HG03521 (cell line): ENCODE data around the gene CD276.
"Not testable (repeated sequence)": the region's sequence is repeated elsewhere in the genome, so short reads cannot be mapped to it uniquely, and the experiment has no call there.

Source experiments
- ATAC-seq: cut with Tn5 transposase; IDR thresholded peaks from one replicate; pipeline ENCODE4 v1.9.1; 2021; ENCODE audit warnings: mild to moderate bottlenecking, moderate library complexity; ENCODE audit not compliant: unreplicated experiment

CD276 gene

DNA sequence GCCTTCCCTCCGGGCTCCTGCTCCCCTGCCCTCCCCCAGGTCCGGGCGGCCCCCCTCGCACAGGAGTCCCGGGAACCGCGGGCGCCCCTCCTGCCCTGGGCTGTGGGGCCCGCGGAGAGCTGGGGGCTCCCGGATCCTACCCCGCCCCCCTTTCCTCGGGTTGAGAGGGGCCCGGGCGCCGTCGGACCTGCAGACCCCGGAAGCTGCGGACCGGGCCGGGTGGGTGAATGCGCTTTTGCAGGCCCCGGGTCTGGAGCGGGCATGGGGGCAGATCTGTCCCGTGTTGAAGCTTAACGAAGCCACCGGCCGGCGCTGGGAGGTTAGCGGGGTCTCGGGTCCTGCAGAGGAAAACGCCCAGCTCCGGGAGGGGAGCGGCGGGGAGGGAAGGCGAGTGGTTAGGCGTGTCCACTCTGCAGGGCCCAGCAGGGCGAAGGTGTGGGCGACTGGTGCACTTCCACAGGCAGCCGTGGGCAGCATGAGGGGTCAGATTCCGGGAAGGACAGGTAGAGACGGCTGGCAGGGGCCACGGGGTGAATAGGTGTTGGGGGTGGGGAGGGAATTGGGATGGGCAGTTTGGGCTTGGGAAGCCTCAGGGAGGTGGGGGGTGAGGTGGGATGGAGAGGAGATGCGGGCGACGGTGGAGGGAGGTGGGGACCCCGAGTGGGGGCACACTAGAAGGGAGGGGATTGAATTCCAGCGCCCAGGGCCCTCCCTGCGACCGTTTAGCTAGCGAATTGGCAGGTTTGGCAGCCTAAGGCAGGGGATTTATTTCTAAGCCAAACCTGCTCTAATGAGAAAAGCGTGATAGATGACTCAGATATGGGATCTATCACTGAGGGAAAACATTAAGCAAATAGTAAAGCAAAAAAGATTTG, 635 bp downstream of the CD276 start:
- no peak for ATAC-seq

DNA sequence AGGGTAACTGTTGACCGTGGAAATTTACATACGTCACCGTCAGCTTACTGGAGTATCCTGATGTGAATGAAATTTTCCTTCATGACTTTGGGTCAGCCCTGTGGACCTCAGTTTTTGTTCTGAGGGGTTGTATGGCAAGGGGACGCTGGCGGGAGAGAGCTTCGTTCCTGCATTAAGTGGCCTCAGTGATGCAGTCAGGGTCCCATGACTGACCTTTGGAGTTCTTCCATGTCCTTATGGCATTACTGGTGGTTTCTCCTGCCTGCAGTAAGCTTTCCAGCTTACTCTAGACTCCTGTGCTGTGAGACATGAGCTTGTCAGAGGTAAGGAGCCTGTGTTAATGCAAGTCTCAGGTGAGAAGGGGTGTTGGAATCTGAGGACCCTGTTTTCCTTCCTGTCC, 1.8 kb downstream of the CD276 start:
- ATAC-seq, result no peak

DNA sequence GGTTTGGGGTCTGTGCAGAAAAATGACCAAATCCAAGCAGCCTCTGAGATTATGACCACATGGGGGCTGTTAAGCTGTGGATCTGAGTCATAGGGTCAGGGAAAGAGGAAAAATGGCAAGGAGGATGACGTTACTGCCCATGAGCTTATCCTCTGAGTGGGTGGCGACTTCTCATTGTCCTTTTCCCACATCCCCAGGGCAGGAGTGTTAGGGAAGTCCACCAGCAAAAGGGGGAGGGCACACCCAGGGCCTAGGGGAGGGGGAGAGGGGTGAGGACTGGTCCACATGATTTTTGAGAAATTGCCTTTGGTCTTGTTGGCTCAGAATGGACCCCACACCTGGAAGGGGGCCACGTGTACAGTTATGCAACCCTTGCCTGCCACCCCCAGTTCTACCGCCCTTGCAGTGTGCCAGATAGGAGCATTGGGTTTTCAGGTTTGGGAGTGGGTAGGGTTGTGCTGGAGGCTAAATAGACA, 2.6 kb downstream of the CD276 start:
- ATAC-seq, result no peak

DNA sequence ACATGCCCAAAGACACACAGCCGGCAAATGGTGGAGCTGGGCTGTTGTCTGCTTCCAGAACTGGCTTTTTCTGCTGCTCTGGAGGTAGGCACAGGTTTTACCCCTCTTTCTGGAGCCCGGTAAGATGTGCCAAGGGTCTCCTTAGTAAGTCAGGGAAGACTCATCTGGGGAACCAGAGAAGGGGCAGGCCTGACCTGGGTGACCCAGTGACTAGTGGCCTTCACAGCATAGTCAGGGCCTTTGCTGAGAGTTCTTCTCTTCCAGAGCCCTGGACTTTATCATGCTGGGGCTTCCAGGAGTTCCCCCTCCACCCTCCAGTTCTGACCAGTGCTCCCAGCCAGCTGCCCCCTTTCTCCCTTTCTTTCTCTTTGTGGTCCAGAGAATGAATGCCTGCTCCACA, 3.2 kb downstream of the CD276 start:
- no peak for ATAC-seq

DNA sequence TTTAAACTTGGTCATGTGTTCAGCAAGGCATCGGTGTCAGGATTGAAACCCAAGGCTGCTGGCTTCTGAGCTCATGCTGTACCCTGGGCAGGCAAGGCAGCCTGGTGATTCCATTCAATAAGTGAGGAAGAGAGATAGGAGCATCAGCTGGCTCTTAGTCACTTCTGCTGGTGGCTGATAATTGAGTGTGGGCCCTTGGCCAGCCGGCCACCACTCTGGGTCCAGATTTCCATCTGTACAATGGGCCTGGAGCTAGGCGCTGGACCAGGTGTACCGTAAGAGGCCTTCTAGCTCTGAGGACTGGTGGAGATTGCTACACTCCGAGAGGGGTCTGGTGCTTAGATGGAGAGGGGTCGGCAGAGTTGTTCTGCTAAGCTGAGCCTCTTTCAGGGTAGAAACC, 4.3 kb downstream of the CD276 start:
- ATAC-seq, result no peak

DNA sequence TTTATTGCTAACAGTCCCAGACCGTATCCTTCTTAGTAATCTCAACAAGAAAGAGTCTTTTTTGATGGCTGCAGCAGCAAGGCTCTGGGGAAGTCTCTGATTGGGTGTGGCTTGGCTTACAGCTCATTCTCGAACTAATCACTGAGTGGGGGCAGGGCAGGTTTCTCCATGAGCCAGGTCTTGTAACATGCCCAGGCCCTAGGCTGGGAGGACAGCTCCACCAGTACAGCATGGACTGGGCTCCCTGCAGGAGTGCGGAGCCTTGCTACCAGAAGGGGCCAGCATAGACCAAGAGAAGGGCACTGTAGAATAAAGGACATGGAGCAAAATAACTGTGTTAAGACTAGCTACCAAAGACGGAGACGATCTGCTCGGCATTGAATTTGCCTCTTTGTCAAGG, 7.2 kb downstream of the CD276 start:
- no peak for ATAC-seq

DNA sequence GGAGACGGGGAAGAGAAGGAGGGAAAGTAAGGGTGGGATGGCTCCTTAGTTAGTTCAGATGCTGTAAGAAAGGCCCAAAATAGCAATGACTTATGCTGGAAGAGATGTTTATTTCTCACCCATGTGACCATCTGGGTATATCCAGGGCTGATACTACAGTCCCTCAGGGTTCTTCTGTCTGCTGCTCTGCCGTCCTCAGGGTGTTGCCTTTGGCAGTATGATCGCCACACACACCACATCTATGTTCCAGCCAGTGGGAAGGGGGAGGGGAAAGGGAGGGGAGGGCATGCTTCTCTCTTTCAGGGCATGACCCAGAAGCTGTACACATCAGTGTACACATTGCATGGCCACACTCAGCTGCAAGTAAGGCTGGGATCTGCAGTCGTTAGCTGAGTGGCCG, 10.2 kb downstream of the CD276 start:
- ATAC-seq, result no peak

DNA sequence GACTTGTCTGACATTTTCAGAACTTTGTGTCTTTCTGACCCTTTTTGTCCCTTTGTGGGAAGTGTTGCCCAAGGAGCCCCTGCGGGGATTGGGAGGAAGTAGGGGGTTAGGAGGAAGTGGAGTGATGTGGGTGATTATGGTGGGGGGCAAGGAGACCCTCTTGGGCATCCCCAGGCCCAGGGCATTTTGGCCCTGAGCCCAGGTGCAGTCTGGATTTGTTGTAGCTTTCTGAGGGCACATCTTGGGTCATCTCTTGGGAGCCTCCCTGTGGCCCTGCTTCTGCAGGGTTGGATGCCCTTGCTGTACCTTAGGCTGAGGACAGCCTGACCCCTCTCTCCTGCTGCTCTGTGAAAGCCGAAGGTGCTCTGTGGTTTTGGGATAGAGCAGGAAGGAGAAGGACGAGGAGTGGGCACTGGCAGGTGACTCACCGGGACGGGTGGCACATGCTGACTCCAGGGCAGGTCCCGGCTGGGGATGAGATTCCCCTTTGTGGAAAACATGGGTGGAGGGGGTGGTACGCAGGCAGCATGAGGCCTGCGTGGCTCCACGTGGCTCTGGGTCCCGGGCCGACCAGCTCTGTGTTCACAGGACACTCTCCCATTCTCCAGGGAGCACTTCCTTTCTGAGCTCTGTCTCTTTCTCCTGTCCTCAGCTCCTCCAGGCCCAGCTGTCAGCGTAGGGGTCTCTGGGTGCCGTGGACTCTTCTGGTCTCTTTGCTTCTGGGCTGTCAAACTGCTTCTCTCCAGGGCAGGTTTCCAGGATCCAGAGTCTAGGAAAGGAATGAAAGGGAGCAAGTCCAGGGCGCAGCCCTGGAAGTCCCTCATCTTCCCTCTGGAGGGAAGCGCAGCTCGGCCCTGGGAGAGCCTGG, 11.8 kb downstream of the CD276 start:
- ATAC-seq, result no peak

DNA sequence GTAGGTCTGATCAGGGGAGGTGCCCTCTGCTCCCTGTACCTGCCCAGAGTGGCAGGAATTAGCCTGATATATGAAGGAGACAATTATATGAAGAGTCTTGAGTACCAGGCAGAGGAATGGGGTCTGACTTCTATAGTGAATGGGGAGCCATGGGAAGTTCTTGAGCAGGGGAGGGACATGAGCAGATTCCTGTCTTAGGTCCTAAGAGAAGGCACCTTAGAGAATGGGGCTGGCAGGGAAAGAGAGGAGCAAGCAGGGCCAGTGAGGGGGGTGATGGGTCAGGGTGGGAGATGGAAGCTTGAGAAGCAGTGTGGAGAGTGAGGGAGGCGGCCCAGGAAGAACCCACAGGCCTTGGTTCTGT, 12.4 kb downstream of the CD276 start:
- no peak for ATAC-seq

DNA sequence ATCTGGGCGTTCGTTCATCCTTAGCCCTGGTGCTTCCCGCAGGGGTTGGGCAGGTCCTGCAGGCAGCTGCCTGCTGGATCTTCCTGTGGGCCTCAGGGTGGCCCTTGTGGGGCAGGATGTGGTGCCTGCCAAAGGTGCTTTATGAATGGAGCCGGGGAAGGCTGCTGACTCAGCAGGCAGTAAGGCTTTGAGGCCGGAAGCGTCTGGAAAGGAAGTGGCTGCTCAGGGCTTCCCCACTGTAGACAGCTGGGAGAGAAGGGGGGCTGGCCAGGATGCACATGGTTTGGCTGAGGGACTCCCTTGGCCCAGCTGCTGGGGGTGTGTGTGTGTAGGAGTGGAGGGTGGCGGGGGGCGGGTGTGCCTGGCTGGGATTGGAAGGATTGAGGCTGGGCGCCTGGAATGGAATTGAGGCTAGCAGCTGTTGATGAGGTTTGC, 12.9 kb downstream of the CD276 start:
- peak; percentile 76 for ATAC-seq

DNA sequence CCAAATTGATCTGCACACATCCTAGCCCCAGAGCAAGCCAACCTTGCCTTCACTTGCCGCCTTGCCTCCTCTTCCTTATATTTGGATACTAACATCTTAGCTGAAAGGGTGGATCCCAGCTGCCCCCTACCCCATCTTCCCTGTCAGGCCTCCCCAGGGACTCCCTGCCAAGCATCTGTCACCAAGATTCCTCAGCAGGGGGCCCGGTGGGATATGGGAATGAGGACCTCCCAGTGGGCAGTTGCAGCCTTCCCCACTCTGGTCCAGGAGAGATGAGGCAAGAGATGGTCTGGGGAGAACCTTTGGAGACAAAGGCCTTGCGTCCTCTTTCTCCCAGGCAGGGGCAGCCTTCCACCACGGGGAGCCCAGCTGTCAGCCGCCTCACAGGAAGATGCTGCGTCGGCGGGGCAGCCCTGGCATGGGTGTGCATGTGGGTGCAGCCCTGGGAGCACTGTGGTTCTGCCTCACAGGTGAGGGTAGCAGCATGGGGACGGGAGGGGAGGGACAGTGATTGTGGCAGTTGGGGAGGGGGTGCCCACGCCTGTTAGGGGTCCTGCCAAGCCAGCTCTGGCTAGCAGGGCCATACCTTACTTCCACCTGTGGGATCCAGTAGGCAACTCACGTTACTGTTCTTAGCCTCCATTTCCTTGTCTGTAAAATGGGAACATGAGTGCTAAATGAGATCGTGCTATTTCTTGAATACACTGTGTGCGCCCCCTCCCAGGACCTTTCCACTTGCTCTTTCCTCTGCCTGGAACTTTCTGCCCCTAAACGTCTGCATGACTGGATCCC, 15.3 kb downstream of the CD276 start:
- ATAC-seq, result no peak

DNA sequence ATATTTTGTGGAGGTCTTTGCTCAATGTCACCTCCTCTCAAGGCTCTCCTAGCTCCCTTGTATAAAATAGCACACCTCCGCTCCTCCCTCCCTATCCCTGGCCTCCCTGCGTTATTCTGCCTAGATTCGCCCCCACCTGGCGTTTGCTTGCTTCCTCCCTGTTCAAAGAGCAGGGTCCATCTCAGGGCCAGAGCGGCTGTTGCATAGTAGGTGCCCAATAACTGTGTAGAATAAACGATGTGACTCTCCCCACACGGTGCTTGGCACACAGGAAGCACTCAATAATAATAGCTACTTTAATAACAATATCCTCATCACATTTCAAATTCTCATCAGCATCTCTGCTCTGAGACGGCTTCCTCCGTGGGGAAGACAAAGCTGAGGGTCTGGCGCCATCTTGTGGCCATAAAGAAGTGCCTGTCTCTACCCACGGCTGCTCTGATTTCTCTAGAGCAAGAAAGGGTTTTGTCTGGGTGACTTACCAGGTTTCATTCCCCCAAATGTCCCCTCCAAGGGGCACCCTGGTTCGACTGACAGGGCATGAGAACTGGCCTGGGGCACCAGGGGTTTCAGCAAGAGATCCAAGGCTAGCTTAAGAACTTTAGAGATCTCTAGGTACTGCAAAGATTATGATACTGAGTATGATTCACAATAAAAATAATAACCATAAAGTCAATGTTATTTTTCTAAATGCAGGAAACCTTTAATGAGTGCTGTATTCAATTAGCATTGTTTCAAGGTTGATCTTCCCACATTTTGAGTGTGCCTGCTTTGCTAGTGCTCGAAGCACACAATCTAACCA, 16.1 kb downstream of the CD276 start:
- ATAC-seq, result no peak

DNA sequence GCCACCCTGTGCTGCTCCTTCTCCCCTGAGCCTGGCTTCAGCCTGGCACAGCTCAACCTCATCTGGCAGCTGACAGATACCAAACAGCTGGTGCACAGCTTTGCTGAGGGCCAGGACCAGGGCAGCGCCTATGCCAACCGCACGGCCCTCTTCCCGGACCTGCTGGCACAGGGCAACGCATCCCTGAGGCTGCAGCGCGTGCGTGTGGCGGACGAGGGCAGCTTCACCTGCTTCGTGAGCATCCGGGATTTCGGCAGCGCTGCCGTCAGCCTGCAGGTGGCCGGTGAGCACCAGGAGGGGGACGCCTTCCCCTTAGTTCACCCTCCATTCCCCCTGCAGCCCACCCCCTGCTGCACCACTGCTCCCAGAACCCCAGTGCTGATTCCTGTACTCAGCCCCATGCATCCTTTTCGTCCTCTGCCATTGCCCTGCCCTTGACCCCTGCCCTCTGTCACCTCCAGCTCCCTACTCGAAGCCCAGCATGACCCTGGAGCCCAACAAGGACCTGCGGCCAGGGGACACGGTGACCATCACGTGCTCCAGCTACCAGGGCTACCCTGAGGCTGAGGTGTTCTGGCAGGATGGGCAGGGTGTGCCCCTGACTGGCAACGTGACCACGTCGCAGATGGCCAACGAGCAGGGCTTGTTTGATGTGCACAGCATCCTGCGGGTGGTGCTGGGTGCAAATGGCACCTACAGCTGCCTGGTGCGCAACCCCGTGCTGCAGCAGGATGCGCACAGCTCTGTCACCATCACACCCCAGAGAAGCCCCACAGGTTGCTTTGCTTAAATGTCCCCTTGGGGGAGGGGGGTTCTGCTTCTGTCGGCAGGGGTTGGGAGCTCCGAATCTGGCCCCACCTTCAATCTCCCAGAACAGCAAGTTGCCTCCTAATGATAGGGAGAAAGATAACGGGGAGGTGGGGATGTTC, 18.4 kb downstream of the CD276 start:
- ATAC-seq, result not testable (repeated sequence)

DNA sequence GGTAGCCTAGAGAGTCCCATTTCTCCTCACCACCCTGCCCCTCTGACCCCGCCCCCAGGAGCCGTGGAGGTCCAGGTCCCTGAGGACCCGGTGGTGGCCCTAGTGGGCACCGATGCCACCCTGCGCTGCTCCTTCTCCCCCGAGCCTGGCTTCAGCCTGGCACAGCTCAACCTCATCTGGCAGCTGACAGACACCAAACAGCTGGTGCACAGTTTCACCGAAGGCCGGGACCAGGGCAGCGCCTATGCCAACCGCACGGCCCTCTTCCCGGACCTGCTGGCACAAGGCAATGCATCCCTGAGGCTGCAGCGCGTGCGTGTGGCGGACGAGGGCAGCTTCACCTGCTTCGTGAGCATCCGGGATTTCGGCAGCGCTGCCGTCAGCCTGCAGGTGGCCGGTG, 19.4 kb downstream of the CD276 start:
- not testable (repeated sequence) for ATAC-seq

DNA sequence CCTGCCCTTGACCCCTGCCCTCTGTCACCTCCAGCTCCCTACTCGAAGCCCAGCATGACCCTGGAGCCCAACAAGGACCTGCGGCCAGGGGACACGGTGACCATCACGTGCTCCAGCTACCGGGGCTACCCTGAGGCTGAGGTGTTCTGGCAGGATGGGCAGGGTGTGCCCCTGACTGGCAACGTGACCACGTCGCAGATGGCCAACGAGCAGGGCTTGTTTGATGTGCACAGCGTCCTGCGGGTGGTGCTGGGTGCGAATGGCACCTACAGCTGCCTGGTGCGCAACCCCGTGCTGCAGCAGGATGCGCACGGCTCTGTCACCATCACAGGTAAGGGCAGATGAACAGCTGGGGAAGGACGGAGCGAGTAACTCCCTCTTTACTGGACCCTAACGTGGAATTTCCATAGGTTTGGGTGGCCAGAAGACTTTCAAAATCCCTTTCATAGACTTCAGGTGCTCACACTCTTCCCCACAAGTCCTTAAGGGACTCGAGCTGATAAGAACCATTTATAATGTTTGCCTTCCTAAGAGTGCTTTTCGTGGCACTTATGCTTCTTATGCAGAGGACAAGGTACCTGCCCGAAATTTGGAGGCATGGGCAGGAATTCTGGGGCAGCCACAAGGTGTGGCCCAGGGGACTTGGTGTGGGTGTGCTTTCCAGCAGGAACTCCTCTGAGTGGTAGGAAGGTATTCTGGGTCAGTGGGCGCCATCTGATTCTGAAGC, 20.1 kb downstream of the CD276 start:
- not testable (repeated sequence) for ATAC-seq

DNA sequence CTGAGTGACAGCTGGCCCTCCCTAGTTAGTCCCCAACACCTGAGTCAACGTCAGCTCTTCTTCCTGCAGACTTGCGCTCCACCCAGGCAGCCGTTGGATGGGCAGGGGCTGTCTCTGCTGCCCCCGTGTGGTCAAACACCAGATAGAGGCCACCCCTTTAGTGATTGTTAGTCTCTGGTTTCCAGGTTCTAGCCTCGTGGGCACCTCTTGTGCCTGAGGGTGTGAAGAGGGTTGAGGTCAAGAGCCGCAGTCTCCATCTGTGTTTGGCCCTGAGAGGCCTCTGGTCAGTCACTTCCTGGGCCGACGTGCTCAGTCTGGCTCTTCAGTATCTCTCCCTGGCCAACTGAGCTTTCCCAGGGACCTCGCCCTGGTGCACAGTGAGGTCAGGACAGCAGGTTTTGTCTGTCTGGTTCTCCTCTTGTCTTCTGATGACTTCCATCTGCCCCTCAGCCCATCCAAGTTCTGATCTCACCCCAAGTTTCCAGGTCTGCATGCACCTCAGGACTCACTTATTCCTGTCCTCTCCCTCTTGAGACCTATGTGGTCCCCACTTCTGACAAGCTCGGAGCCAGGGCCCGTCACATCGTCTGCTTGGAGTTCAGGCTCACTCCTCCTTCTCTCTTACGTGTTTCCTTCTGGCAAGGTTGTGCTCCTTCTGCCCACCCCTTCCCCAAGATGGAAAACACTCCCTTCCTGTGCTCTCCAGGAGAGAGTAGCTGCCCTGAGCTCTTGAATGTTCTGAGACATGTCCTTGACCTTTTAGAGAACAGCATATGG, 20.9 kb downstream of the CD276 start:
- no peak for ATAC-seq

DNA sequence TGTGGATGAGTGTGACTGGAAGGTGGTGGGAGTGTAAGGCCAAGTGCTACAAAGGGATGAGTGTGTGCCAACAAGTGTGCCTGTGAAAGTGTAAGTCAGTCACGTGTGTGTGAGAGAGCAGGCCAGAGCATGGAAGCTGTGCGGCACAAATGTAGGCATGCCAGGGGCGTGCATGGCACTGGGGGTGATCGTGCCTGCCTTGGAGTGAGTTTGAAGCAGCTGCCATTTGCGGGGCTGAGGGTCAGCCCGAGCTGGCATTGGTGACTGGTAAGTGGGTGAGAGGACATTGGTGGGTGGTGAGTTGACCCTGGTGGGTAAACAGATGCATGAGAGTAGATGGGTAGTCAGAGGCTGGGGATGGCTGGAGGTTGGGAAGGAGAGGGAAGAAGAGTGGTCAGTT, 24.5 kb downstream of the CD276 start:
- no peak for ATAC-seq

DNA sequence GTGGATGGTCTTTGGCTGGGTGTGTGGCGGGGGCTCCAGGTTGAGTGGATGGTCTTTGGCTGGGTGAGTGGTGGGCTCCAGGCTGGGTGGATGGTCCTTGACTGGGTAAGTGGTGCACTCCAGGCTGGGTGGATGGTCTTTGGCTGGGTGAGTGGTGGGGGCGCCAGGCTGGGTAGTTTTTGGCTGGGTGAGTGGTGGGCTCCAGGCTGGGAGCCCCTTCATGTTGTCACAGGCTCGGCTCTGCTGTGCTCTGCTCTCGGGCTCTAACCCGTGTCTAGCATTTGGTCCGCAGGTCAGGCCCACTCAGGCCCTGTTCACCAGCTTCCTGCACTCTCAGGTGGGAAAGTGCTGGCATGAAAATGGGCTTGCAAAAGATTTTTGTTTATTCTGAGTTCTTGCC, 25.1 kb downstream of the CD276 start:
- no peak for ATAC-seq
